K562 (cell line): Measurements from ENCODE around the gene BNIPL. TPM values are rescaled to one million over a fixed set of nuclear protein-coding genes. Genes with fewer than 3 reads are reported as not detected.

ENCODE experiments used
- ATAC-seq: fragments of 200-7000 bp; cut with Tn5 transposase; 3 replicates; pipeline ENCODE4 v1.9.1; 2020; ENCODE audit warnings: moderate library complexity
- BruUV-seq: library from RNA; stranded (reverse); fragments of 400-500 nt; replicated peaks from 2 replicates; lab custom pipeline; 2021; lab: Mats Ljungman, UMichigan
- CTCF ChIA-PET: fragments of 300-600 bp; formaldehyde crosslinking; extraction: SDS; loops from one replicate; lab custom pipeline; 2021; ENCODE audit warnings: low intra/inter-chr PET ratio; lab: Yijun Ruan, JAX
- POLR2A ChIA-PET: fragments of 300-600, 350-650 bp; sonication (Branson Sonifier 250); formaldehyde crosslinking; extraction: SDS; loops from one replicate; lab custom pipeline; 2021; ENCODE audit warnings: antibody characterized with exemption, inconsistent platforms; lab: Yijun Ruan, JAX
- DNase-seq, 4 experiments: peaks; one replicate each; pipeline versions ENCODE4 v3.0.0 to v3.0.0-alpha.2; 2011 to 2018; ENCODE audit warnings: low spot score in 3 of 4, mixed read lengths in 3 of 4; ENCODE audit errors: extremely low read depth in 1 of 4
- FAIRE-seq: peaks from 2 replicates; lab custom pipeline; 2011; peaks lifted over from hg19 to GRCh38; lab: Jason Lieb, UNC
- H2AFZ ChIP-seq: 2 replicates; pipeline ENCODE4 v1.6.0; 2011; ENCODE audit warnings: low read depth, low read length, control low read depth, inconsistent platforms
- H3K27ac ChIP-seq: fragments of 200-600 bp; 3 replicates; pipeline ENCODE4 v1.8.0; 2011; ENCODE audit warnings: low read depth, mild to moderate bottlenecking, control low read depth, inconsistent platforms, low read length, moderate library complexity, mixed read lengths; ENCODE audit errors: extremely low read depth
- H3K27me3 ChIP-seq, 2 experiments: fragments of 300-600 bp in 1 of 2; 2 replicates in 1 of 2; 3 replicates in 1 of 2; pipeline versions ENCODE4 v1.6.0 to v1.8.0; 2011; ENCODE audit warnings: inconsistent platforms in 2 of 2, low read length in 2 of 2, mild to moderate bottlenecking in 1 of 2, mixed read lengths in 1 of 2, moderate library complexity in 1 of 2; ENCODE audit not compliant: control insufficient read depth in 2 of 2, insufficient read depth in 2 of 2
- H3K36me3 ChIP-seq: fragments of 300-600 bp; 3 replicates; pipeline ENCODE4 v1.8.0; 2011; ENCODE audit warnings: mild to moderate bottlenecking, low read length, inconsistent platforms; ENCODE audit not compliant: control insufficient read depth, insufficient read depth
- H3K4me1 ChIP-seq, 2 experiments: fragments of 200-600 bp in 1 of 2; replicated peaks in 1 of 2; 2 replicates in 1 of 2; 3 replicates in 1 of 2; pipeline versions ENCODE4 v1.5.1 to v1.8.0; 2011; ENCODE audit warnings: inconsistent platforms in 2 of 2, low read length in 2 of 2, mild to moderate bottlenecking in 1 of 2, mixed read lengths in 1 of 2, moderate library complexity in 1 of 2; ENCODE audit not compliant: control insufficient read depth in 2 of 2, insufficient read depth in 2 of 2
- H3K4me2 ChIP-seq: 2 replicates; pipeline ENCODE4 v1.6.1; 2011; ENCODE audit warnings: low read length, control low read depth, inconsistent platforms, mixed read lengths; ENCODE audit not compliant: insufficient read depth
- H3K4me3 ChIP-seq: fragments of 200-600 bp; sonication (generic), shearing (Covaris generic); 2 replicates; pipeline ENCODE4 v1.5.1; 2016; ENCODE audit warnings: control low read depth, inconsistent platforms
- H3K79me2 ChIP-seq: fragments of 200-600 bp; 3 replicates; pipeline ENCODE4 v1.8.0; 2011; ENCODE audit warnings: low read length, inconsistent platforms; ENCODE audit not compliant: control insufficient read depth, insufficient read depth
- H3K9ac ChIP-seq, 2 experiments: 2 replicates each; pipeline versions ENCODE4 v1.6.0 to v1.6.1; 2011; ENCODE audit warnings: low read depth in 2 of 2, low read length in 2 of 2, control low read depth in 1 of 2, inconsistent platforms in 1 of 2, mild to moderate bottlenecking in 1 of 2, mixed read lengths in 1 of 2; ENCODE audit not compliant: insufficient read depth in 1 of 2
- H3K9me1 ChIP-seq: one replicate; pipeline ENCODE4 v1.6.0; 2011; ENCODE audit warnings: inconsistent platforms, mild to moderate bottlenecking, low read length, moderate library complexity; ENCODE audit not compliant: control insufficient read depth, insufficient read depth
- H3K9me3 ChIP-seq: replicated peaks from 2 replicates; pipeline ENCODE4 v1.5.1; 2011; ENCODE audit warnings: low read depth, low read length, inconsistent platforms; ENCODE audit not compliant: control insufficient read depth, insufficient read depth
- H4K20me1 ChIP-seq: replicated peaks from 2 replicates; pipeline ENCODE4 v1.6.1; 2011; ENCODE audit warnings: low read length, inconsistent platforms, mixed read lengths; ENCODE audit not compliant: control insufficient read depth, insufficient read depth
- ARID1B ChIP-seq: fragments of 450-650 bp; IDR thresholded peaks from 2 replicates; pipeline ENCODE4 v1.6.1; 2016; ENCODE audit warnings: antibody characterized with exemption, mild to moderate bottlenecking, inconsistent platforms
- BRCA1 ChIP-seq, 2 experiments: fragments of 450-650 bp in 1 of 2; sonication (generic) in 1 of 2; formaldehyde crosslinking in 1 of 2; IDR thresholded peaks; 2 replicates each; pipeline versions ENCODE4 v1.5.0 to v1.6.1; 2017 to 2020; ENCODE audit warnings: mild to moderate bottlenecking in 1 of 2, missing genetic modification reagents in 1 of 2
- CBX3 ChIP-seq, 2 experiments: IDR thresholded peaks; 1 replicate in 1 of 2; 2 replicates in 1 of 2; pipeline ENCODE4 v1.6.1; 2012; ENCODE audit warnings: inconsistent platforms in 2 of 2, low read length in 2 of 2, borderline replicate concordance in 1 of 2, control low read depth in 1 of 2
- EP400 ChIP-seq: fragments of 450-650 bp; IDR thresholded peaks from 2 replicates; pipeline ENCODE4 v1.6.1; 2017; ENCODE audit warnings: antibody characterized with exemption, mild to moderate bottlenecking, moderate library complexity
- FOXP4 ChIP-seq: sonication (generic); formaldehyde crosslinking; IDR thresholded peaks from 2 replicates; pipeline ENCODE4 v1.8.0; 2022; ENCODE audit warnings: mild to moderate bottlenecking, missing genetic modification reagents, borderline replicate concordance
- MCM3 ChIP-seq: fragments of 450-650 bp; IDR thresholded peaks from 2 replicates; pipeline ENCODE4 v1.6.1; 2016
- MTF1 ChIP-seq: fragments of 250-450 bp; sonication (Bioruptor Pico); IDR thresholded peaks from 2 replicates; pipeline ENCODE4 v1.9.0; 2021; ENCODE audit warnings: moderate library complexity, mild to moderate bottlenecking, inconsistent platforms, borderline replicate concordance
- PTTG1 ChIP-seq: fragments of 450-650 bp; IDR thresholded peaks from 2 replicates; pipeline ENCODE4 v1.6.1; 2016; ENCODE audit warnings: low read depth, mild to moderate bottlenecking, missing genetic modification characterization, missing compliant biosample characterization
- SETDB1 ChIP-seq: IDR thresholded peaks from one replicate; pipeline ENCODE4 v1.6.1; 2012; ENCODE audit warnings: low read length, control low read depth, inconsistent platforms
- TEAD2 ChIP-seq: fragments of 450-650 bp; IDR thresholded peaks from 2 replicates; pipeline ENCODE4 v1.6.1; 2016; ENCODE audit warnings: missing genetic modification characterization, control low read depth, missing compliant biosample characterization
- TEAD4 ChIP-seq, 2 experiments: sonication (generic) in 1 of 2; formaldehyde crosslinking in 1 of 2; IDR thresholded peaks; 2 replicates each; pipeline versions ENCODE4 v1.6.1 to v1.8.0; 2012 to 2022; ENCODE audit warnings: borderline replicate concordance in 1 of 2, inconsistent platforms in 1 of 2, low read length in 1 of 2, mild to moderate bottlenecking in 1 of 2, missing genetic modification reagents in 1 of 2
- TRIM28 ChIP-seq: fragments of 450-650 bp; IDR thresholded peaks from 2 replicates; pipeline ENCODE4 v1.6.1; 2017
- ZNF436 ChIP-seq: fragments of 250-450, 450-650 bp; sonication (Bioruptor Pico); formaldehyde crosslinking; IDR thresholded peaks from 2 replicates; pipeline ENCODE4 v1.7.0; 2020; ENCODE audit warnings: mild to moderate bottlenecking
- ZNF584 ChIP-seq: fragments of 200-800 bp; sonication (Bioruptor generic); IDR thresholded peaks from 2 replicates; pipeline ENCODE4 v1.6.1; 2016; ENCODE audit warnings: low read depth, mild to moderate bottlenecking, missing genetic modification characterization, missing compliant biosample characterization
- WGBS: fragments of 100-300 bp; shearing (Covaris generic); methylation state at CpG from one replicate; pipeline ENCODE4 v1.1.6; 2016; ENCODE audit warnings: low coverage, mixed read lengths; ENCODE audit not compliant: insufficient coverage; ENCODE audit errors: missing lambda C conversion rate; 5-methylcytosine and 5-hydroxymethylcytosine counted together
- in situ Hi-C: fragments of 300-500 bp; cut with MboI; formaldehyde crosslinking; loops from 4 replicates; pipeline ENCODE4 v1.15.0; 2018; ENCODE audit warnings: inconsistent platforms, mixed read lengths
- intact Hi-C: fragments of 100-400 bp; cut with micrococcal nuclease; formaldehyde crosslinking; loops from 2 replicates; pipeline ENCODE4 v1.14.2; 2022
- polyA plus RNA-seq, 8 experiments: library from polyadenylated mRNA; depleted of rRNA in 4 of 8; stranded (reverse) in 5 of 8; unstranded in 3 of 8; fragments of >200 nt; fragmentation: Nextera tagmentation in 2 of 8; fragmentation: Illumina TruSeq in 1 of 8; extraction: Ambion mirVana in 2 of 8; extraction: Trizol in 1 of 8; gene quantifications; 2 replicates each; pipeline versions ENCODE4 v1.2.1 to v1.2.3, GENCODE V29; 2011 to 2014; ENCODE audit warnings: inconsistent platforms in 1 of 8, missing spikeins in 1 of 8
- total RNA-seq, 7 experiments: library from RNA; depleted of rRNA in 6 of 7; stranded (reverse); fragments of >200 nt in 6 of 7; fragmentation: Illumina TruSeq in 2 of 7; extraction: Trizol in 2 of 7; gene quantifications; 2 replicates each; pipeline versions ENCODE4 v1.2.1 to v1.2.3, GENCODE V29; 2011 to 2021; ENCODE audit warnings: low replicate concordance in 1 of 7
- TF ChIP-seq, protein P1 (sequence below): fragments of 250-450 bp; sonication (Bioruptor Pico); IDR thresholded peaks from 2 replicates; pipeline ENCODE4 v1.4.0; 2020; ENCODE audit warnings: mild to moderate bottlenecking
- TF ChIP-seq, protein P2 (sequence below), 2 experiments: fragments of 450-650 bp in 1 of 2; sonication (generic) in 1 of 2; formaldehyde crosslinking; conservative IDR thresholded peaks; 2 replicates each; pipeline versions ENCODE4 v1.4.0 to v1.8.1; 2020 to 2022; ENCODE audit warnings: mild to moderate bottlenecking in 1 of 2, missing genetic modification reagents in 1 of 2

Gene BNIPL
- total and polyA plus RNA-seq, 9 of the 15 experiments (the other 6 are each of a cell fraction or from before 2014, with no cell fraction given), result 0.08 to 1.4 (median 0.68) TPM

DNA sequence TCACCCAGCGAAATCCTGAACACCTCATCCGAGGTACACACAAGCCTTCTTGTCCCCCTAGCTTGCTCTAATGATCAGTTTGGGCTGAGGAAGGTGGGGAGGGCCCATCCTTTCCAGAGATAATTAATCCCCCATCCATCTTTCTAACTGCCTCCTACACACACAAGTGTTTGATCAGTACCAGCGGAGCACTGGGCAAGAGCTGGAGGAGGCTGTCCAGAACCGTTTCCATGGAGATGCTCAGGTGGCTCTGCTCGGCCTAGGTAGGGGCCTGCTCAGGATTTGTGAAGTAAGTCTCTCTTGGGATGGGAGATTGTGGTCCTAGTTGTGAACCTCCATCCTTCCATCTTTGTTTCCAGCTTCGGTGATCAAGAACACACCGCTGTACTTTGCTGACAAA lies 48.5 kb upstream of the BNIPL start:
- TF ChIP-seq MCM3, result no peak
- TF ChIP-seq FOXP4, result no peak
- TF ChIP-seq SETDB1, result no peak
- TF ChIP-seq TEAD4 (IDR thresholded peaks at IDR 0.05; ENCODE audit: low read length), result no peak
- no peak for TF ChIP-seq TEAD4 (CRISPR knock-in tag; IDR thresholded peaks at IDR 0.05; ENCODE audit: borderline replicate concordance)
- TF ChIP-seq MTF1 (CRISPR knock-in tag), result no peak
- TF ChIP-seq, protein P1, sequence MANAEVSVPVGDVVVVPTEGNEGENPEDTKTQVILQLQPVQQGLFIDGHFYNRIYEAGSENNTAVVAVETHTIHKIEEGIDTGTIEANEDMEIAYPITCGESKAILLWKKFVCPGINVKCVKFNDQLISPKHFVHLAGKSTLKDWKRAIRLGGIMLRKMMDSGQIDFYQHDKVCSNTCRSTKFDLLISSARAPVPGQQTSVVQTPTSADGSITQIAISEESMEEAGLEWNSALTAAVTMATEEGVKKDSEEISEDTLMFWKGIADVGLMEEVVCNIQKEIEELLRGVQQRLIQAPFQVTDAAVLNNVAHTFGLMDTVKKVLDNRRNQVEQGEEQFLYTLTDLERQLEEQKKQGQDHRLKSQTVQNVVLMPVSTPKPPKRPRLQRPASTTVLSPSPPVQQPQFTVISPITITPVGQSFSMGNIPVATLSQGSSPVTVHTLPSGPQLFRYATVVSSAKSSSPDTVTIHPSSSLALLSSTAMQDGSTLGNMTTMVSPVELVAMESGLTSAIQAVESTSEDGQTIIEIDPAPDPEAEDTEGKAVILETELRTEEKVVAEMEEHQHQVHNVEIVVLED (CRISPR knock-in tag), result no peak
- TF ChIP-seq, protein P2, sequence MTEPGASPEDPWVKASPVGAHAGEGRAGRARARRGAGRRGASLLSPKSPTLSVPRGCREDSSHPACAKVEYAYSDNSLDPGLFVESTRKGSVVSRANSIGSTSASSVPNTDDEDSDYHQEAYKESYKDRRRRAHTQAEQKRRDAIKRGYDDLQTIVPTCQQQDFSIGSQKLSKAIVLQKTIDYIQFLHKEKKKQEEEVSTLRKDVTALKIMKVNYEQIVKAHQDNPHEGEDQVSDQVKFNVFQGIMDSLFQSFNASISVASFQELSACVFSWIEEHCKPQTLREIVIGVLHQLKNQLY (CRISPR knock-in tag; conservative IDR thresholded peaks at IDR 0.05), result no peak
- TF ChIP-seq CBX3 (IDR thresholded peaks at IDR 0.05; ENCODE audit: borderline replicate concordance in 1 of 2, low read length in 2 of 2), result no peak
- no peak for TF ChIP-seq TEAD2
- TF ChIP-seq PTTG1 (tag), result no peak
- no peak for TF ChIP-seq ZNF436
- no peak for TF ChIP-seq TRIM28
- no peak for TF ChIP-seq ARID1B
- no peak for TF ChIP-seq BRCA1 (IDR thresholded peaks at IDR 0.05)
- TF ChIP-seq BRCA1 (CRISPR knock-in tag; IDR thresholded peaks at IDR 0.05), result no peak
- no peak for TF ChIP-seq EP400
- no peak for TF ChIP-seq ZNF584 (CRISPR knock-in tag)
- Histone ChIP-seq H3K9me3 (no peaks in the 10 kb centered on the region), H3K9ac (no peak overlapping the region), H3K79me2 (no peaks in the 10 kb centered on the region), H3K9me1 (peaks cover 2% of the 10 kb centered on the region), H2AFZ (no peak overlapping the region), H3K36me3 (no peaks in the 10 kb centered on the region), H4K20me1 (no peaks in the 10 kb centered on the region), H3K4me2 (no peak overlapping the region), H3K27me3 (no peaks in the 10 kb centered on the region), H3K4me3 (no peak overlapping the region), H3K27ac (no peak overlapping the region), H3K4me1 (peaks cover 6 to 7% of the 10 kb centered on the region in 2 experiments; a peak in 3 of 5 replicates)
- ATAC-seq, result no peak
- BruUV-seq, result no TSS peak
- ChIA-PET CTCF (no interaction called here), POLR2A (interaction anchor here (0.8 to 2.2 kb wide), 2 partner anchors 14 to 409 kb away, joined by 3 to 6 read pairs; no protein-coding TSS in a partner anchor)
- no peak for DNase-seq
- intact Hi-C loops (no loop called here), in situ Hi-C loops (no loop called here)
- no peak for FAIRE-seq
- WGBS, result 53% methylated on average over 7 of the region's 7 CpGs
